PC-3 (cell line): Measurements from ENCODE around the gene CTSA. TPM values are rescaled to one million over a fixed set of nuclear protein-coding genes. Genes with fewer than 3 reads are reported as not detected.
A peak's percentile ranks its signal among the peaks of the same experiment; 100 is the strongest.

Experiments
- ATAC-seq: fragments of 200-7000 bp; cut with Tn5 transposase; 2 replicates; pipeline ENCODE4 v1.9.1; 2020; ENCODE audit warnings: mild to moderate bottlenecking, moderate library complexity
- BruUV-seq: library from RNA; stranded (reverse); fragments of 400-500 nt; replicated peaks from 2 replicates; lab custom pipeline; 2021; lab: Mats Ljungman, UMichigan
- CTCF ChIA-PET: fragments of 300-600 bp; sonication (Branson Sonifier 250); formaldehyde crosslinking; loops from one replicate; lab custom pipeline; 2022; ENCODE audit warnings: antibody characterized with exemption; lab: Charles Lee
- POLR2A ChIA-PET: fragments of 300-600 bp; sonication (Branson Sonifier 250); formaldehyde crosslinking; loops from one replicate; lab custom pipeline; 2022; ENCODE audit warnings: antibody characterized with exemption; ENCODE audit not compliant: unreplicated experiment; lab: Charles Lee
- DNase-seq: peaks from one replicate; pipeline ENCODE4 v3.0.0-alpha.2; 2015
- H2AFZ ChIP-seq: fragments of 300-600 bp; sonication (generic); 2 replicates; pipeline ENCODE4 v1.6.0; 2016; ENCODE audit warnings: antibody characterized with exemption, low read length
- H3F3A ChIP-seq: fragments of 300-600 bp; sonication (generic); one replicate; pipeline ENCODE4 v1.6.0; 2017; ENCODE audit warnings: antibody characterized with exemption, low read length, control low read depth, mild to moderate bottlenecking; ENCODE audit not compliant: unreplicated experiment
- H3K27ac ChIP-seq: fragments of 300-600 bp; sonication (generic); 2 replicates; pipeline ENCODE4 v1.5.1; 2016; ENCODE audit warnings: mild to moderate bottlenecking, low read length
- H3K27me3 ChIP-seq: fragments of 300-600 bp; sonication (generic); 2 replicates; pipeline ENCODE4 v1.6.1; 2016; ENCODE audit warnings: low read length, mixed read lengths
- H3K36me3 ChIP-seq: fragments of 300-600 bp; sonication (generic); 2 replicates; pipeline ENCODE4 v1.6.1; 2016; ENCODE audit warnings: low read depth, mixed run types, low read length, mixed read lengths
- H3K4me1 ChIP-seq: fragments of 300-600 bp; sonication (generic); 2 replicates; pipeline ENCODE4 v1.5.1; 2016; ENCODE audit warnings: low read length; ENCODE audit not compliant: insufficient read depth
- H3K4me2 ChIP-seq: fragments of 300-600 bp; sonication (generic); 2 replicates; pipeline ENCODE4 v1.6.0; 2016; ENCODE audit warnings: low read length
- H3K4me3 ChIP-seq: fragments of 300-600 bp; sonication (generic); 2 replicates; pipeline ENCODE4 v1.5.1; 2016; ENCODE audit warnings: mild to moderate bottlenecking, low read length, mixed read lengths
- H3K79me2 ChIP-seq: fragments of 300-600 bp; sonication (generic); 2 replicates; pipeline ENCODE4 v1.6.1; 2017; ENCODE audit warnings: low read length, mixed read lengths
- H3K9ac ChIP-seq: fragments of 300-600 bp; sonication (generic); 2 replicates; pipeline ENCODE4 v1.6.0; 2016; ENCODE audit warnings: mild to moderate bottlenecking, low read length
- H3K9me2 ChIP-seq: fragments of 300-600 bp; sonication (generic); replicated peaks from 2 replicates; pipeline ENCODE4 v1.6.1; 2016; ENCODE audit warnings: mixed run types, low read length, mixed read lengths
- H3K9me3 ChIP-seq: fragments of 300-600 bp; sonication (generic); 2 replicates; pipeline ENCODE4 v1.6.1; 2016; ENCODE audit warnings: low read length, mixed read lengths
- H4K20me1 ChIP-seq: fragments of 300-600 bp; sonication (generic); 2 replicates; pipeline ENCODE4 v1.6.1; 2016; ENCODE audit warnings: low read length, mixed read lengths
- CTCF ChIP-seq: fragments of 300-600 bp; sonication (generic); conservative IDR thresholded peaks from 2 replicates; pipeline ENCODE4 v1.5.1; 2017; ENCODE audit warnings: antibody characterized with exemption, low read depth, mild to moderate bottlenecking, low read length
- EZH2 ChIP-seq: fragments of 300-600 bp; sonication (generic); IDR thresholded peaks from one replicate; pipeline ENCODE4 v1.6.1; 2017; ENCODE audit warnings: antibody characterized with exemption, mild to moderate bottlenecking, low read length; ENCODE audit not compliant: unreplicated experiment
- EZH2phosphoT487 ChIP-seq: fragments of 300-600 bp; sonication (generic); IDR thresholded peaks from 2 replicates; pipeline ENCODE4 v1.6.1; 2018; ENCODE audit warnings: mild to moderate bottlenecking, antibody characterized with exemption, low read length, borderline replicate concordance
- intact Hi-C: fragments of 100-400 bp; cut with micrococcal nuclease; formaldehyde crosslinking; loops from 2 replicates; pipeline ENCODE4 v1.9.0; 2023
- total RNA-seq: library from RNA; depleted of rRNA; stranded (reverse); fragments of >200 nt; gene quantifications from 2 replicates; pipeline ENCODE4 v1.2.3, GENCODE V29; 2014

The CTSA gene
- total RNA-seq, 1 experiment from 2014 or later = 129 TPM

- ATAC-seq (no peak), DNase-seq (no peak)
- no peak overlapping the region for H3K4me2 ChIP-seq
- CTCF ChIA-PET = no interaction called here
- TF ChIP-seq CTCF = no peak
- no peak for TF ChIP-seq EZH2phosphoT487
- no peak for TF ChIP-seq EZH2
- no peaks in the 10 kb centered on the region for H3F3A ChIP-seq
- no peak overlapping the region for H2AFZ ChIP-seq
- intact Hi-C loops = no loop called here
- peaks cover 17% of the 10 kb centered on the region for H3K4me1 ChIP-seq
- no peaks in the 10 kb centered on the region for H3K27me3 ChIP-seq
- no peaks in the 10 kb centered on the region for H4K20me1 ChIP-seq
- POLR2A ChIA-PET = no interaction called here
- peaks cover 20% of the 10 kb centered on the region for H3K79me2 ChIP-seq
- BruUV-seq = no TSS peak
- no peaks in the 10 kb centered on the region for H3K9me3 ChIP-seq
- H3K36me3 ChIP-seq = 0 out of 2 replicates have a peak, but pooled peaks cover 8% of the 10 kb centered on the region
- no peaks in the 10 kb centered on the region for H3K9me2 ChIP-seq
- no peak overlapping the region for H3K4me3 ChIP-seq
- H3K27ac ChIP-seq = no peak overlapping the region
- no peak overlapping the region for H3K9ac ChIP-seq
Measured at GRCh38 chr20:45853484-45853883, 37.7 kb upstream of the CTSA start.

- intact Hi-C loops = loop anchor here (1.0 to 2.0 kb wide), 2 partner anchors 24 to 45 kb away; partner anchors contain the start of genes UBE2C and ZSWIM1
Measured at GRCh38 chr20:45857114-45857881, 33.8 kb upstream of the CTSA start, which contains the start of the genes ACOT8 and ZSWIM3. Gene ACOT8, minus strand, starts transcription at chr20:45857392. Its CDS starts 77 bp downstream, at chr20:45857315. Gene ZSWIM3, plus strand, starts transcription at chr20:45857614. Its CDS starts 212 bp downstream, at chr20:45857826.

More at GRCh38 chr20:45857114-45857881, 33.8 kb upstream of the CTSA start, which contains the start of the genes ACOT8 and ZSWIM3:
- peak within 1 kb of the TSS; percentile 87 for H3K4me3 ChIP-seq
- ChIA-PET POLR2A (no interaction called here), CTCF (interaction anchor here (0.5 kb wide), 1 partner anchor 78 kb away, joined by 13 read pairs; no protein-coding TSS in a partner anchor)
- H3K4me1 ChIP-seq = peaks cover 30% of the 10 kb centered on the region
- peak within 1 kb of the TSS; percentile 8; the same call in 1 of the 2 replicates for H3K27ac ChIP-seq
- peaks cover 25% of the 10 kb centered on the region for H3K79me2 ChIP-seq
- H3K4me2 ChIP-seq = peak within 1 kb of the TSS; percentile 92
- DNase-seq (peak; percentile 100), ATAC-seq (peak; percentile 97)
- no peaks in the 10 kb centered on the region for H3K9me3 ChIP-seq
- 0 out of 2 replicates have a peak, but pooled peaks cover 8% of the 10 kb centered on the region for H3K36me3 ChIP-seq
- H3K9me2 ChIP-seq = no peaks in the 10 kb centered on the region
- H3K27me3 ChIP-seq = no peaks in the 10 kb centered on the region
- H3F3A ChIP-seq = no peaks in the 10 kb centered on the region
- TF ChIP-seq CTCF = no peak
- TF ChIP-seq EZH2 = no peak
- BruUV-seq = no TSS peak
- no peaks in the 10 kb centered on the region for H4K20me1 ChIP-seq
- H3K9ac ChIP-seq = peak within 1 kb of the TSS; percentile 79
- peak within 1 kb of the TSS; percentile 72 for H2AFZ ChIP-seq
